ENCODE measurements around the gene TEPSIN.

GRCh38 chr17:81219476-81220180 is 19.2 kb downstream of the TEPSIN start:
- TF ChIP-seq CTCF (conservative IDR thresholded peaks at IDR 0.05 in 1 of 2, IDR thresholded peaks at IDR 0.05 in 1 of 2; ENCODE audit: extremely low read depth in 1 of 2, insufficient read depth in 1 of 2, low read depth in 1 of 2, low read length in 2 of 2) (no peak), EZH2 (IDR thresholded peaks at IDR 0.05; ENCODE audit: borderline replicate concordance, low read length) (no peak)
